Skin epidermis (tissue), 12 donors: ENCODE results near the gene CATSPER1.

Experiments used
- H3K27ac ChIP-seq, 21 experiments: fragments of 200-600 bp; sonication (generic) in 11 of 21; one replicate each; pipeline ENCODE4 v1.5.0; 2020; ENCODE audit warnings: mild to moderate bottlenecking in 3 of 21, inconsistent platforms in 2 of 21, moderate library complexity in 2 of 21
- H3K4me3 ChIP-seq, 7 experiments: fragments of 200-600 bp; sonication (generic) in 2 of 7; one replicate each; pipeline ENCODE4 v1.5.0; 2020; ENCODE audit warnings: inconsistent platforms in 2 of 7, mild to moderate bottlenecking in 2 of 7, moderate library complexity in 1 of 7

The CATSPER1 gene

GRCh38 chr11:66055021-66055420, 28.7 kb upstream of the CATSPER1 start:
- Histone ChIP-seq H3K4me3 (no peak overlapping the region), H3K27ac (no peak overlapping the region)

DNA sequence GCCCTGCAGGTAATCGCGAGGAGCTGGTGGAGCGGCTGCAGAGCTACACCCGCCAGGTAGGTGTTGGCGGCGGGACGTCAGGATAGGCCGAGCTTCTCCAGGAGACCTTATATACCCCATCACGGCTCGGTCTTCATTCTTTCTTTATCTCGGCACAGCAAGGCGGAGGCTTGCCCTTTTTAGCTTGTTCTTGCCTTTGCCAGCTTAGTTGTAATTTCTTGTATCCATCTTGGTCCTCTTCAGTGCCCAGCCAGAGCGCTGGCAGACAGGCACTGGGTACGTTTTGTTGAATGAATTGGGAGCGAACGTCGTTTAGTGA, 26.3 kb upstream of the CATSPER1 start:
- H3K27ac ChIP-seq = peak overlapping the region; percentile 48 to 96 (median 89)
- peak overlapping the region; percentile 81 to 99 (median 95) for H3K4me3 ChIP-seq

GRCh38 chr11:66051766-66052663, 25.7 kb upstream of the CATSPER1 start, which contains the start of gene SF3B2:
Gene SF3B2 (plus strand): TSS chr11:66052364. CDS start chr11:66052385, 21 bp downstream.
- Histone ChIP-seq H3K27ac (peak within 1 kb of the TSS; percentile 62 to 96 (median 89)), H3K4me3 (peak within 1 kb of the TSS; percentile 81 to 99 (median 95))

GRCh38 chr11:66051371-66051765, 25.1 kb upstream of the CATSPER1 start:
- Histone ChIP-seq H3K27ac (peak overlapping the region; percentile 62 to 96 (median 89)), H3K4me3 (peak overlapping the region; percentile 81 to 99 (median 95))

DNA sequence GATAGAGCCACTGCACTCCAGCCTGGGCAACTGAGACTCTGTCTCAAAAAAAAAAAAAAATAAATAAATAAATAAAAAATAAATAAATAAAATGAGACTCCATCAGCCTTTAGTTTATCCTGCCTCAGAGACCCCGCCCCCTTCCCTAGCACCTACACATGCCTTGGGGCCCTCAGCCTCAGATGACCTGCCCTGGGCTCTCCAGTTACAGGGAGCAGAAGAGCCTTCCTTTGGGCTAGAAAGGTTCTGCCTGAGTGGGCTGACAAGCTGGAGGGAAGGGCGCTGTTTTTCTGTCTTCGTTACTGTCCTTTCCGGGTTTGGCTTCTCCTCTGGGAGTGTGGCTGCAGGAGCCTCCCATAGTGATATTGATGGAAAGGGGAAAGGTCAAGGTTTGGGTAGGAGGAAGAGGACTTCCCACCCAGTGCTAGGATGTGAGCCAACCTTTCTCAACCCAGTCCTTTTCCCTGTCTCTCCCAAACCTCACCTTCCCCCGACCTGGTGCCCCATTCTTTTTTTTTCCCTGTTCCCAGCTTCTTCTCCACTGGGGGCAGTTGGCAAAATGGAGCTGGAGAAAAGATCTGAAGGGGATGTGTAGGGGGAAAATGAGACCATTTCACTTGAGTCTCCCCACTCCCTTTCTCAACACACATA, 24.4 kb upstream of the CATSPER1 start:
- Histone ChIP-seq H3K4me3 (no peak overlapping the region), H3K27ac (peak overlapping the region in 11 of 21 experiments; percentile 72 to 95 (median 89))

GRCh38 chr11:66048547-66049323, 22.5 kb upstream of the CATSPER1 start, which contains the start of gene GAL3ST3:
Gene GAL3ST3 (minus strand): TSS chr11:66049161. CDS start chr11:66045415, 3,746 bp downstream.
- no peak within 1 kb of the TSS for H3K4me3 ChIP-seq
- no peak within 1 kb of the TSS for H3K27ac ChIP-seq

DNA sequence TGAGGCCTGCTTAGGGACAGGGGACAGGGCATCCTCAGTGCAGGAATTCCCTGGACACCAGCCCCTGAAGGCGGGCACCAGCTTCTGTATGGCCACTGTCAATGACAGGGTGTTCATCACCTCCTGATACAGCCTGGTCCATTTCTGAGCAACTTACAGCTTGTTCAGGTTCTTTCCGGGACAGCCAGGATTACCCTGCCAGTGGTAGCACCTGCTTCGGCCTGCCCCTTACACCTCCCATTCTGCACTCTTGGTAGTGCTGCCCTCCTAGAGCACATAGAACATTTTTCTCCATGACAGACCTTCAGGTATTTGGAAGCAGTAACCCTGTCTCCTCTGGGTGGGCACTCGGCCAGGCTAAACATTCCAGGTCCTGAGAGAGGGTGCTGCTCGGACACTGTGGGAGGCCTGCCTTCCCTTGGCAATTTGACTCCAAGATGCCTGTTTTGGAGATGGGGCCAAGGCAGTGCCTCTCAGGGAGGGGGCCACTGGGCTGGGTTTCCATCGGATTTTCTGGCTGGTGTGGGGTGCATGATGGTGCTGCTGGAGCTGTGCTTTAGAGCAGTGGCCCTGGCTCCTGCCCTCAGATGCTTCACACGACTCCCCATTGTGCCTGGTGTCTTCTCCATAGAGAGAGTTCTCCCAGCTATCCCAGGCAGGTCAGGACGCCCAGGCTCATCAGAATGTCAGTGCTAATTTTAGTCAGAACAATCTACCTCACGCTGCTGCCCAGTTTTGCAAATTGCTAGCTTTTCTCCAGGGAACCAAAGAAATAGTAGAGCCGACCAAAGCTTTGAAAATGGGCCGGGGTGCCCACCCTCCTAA, 21.5 kb upstream of the CATSPER1 start:
- no peak overlapping the region for H3K27ac ChIP-seq

GRCh38 chr11:66046901-66047300, 20.6 kb upstream of the CATSPER1 start:
- no peak overlapping the region for H3K27ac ChIP-seq
- H3K4me3 ChIP-seq = no peak overlapping the region

More for the DNA sequence above, 21.5 kb upstream of the CATSPER1 start:
- no peak overlapping the region for H3K4me3 ChIP-seq

DNA sequence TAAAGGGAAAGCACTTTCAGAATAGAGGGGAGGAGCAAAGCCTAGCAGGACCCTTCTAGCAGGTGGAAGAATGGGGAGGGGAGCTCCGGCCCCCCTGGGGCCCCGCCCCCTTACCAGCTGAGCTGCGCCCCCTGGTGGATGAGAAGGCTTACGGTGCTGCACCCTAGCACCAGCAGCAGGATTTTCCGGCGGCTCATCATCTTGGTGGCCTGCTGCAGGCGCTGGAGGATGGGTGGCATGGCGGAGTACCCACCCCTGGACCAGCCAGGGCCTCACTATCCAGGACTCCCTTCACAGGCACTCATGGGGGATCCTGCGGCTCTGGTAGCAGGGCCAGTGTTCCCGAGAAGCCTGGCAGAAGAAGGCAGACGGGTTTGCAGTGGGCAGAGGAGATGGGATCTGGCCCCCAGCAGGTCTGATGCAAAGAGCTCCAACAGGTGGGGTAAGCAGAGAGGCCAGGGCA, 18.9 kb upstream of the CATSPER1 start:
- Histone ChIP-seq H3K27ac (no peak overlapping the region), H3K4me3 (no peak overlapping the region)

GRCh38 chr11:66044757-66045156, 18.5 kb upstream of the CATSPER1 start:
- H3K27ac ChIP-seq = no peak overlapping the region
- H3K4me3 ChIP-seq = no peak overlapping the region

- Histone ChIP-seq H3K4me3 (no peak overlapping the region), H3K27ac (no peak overlapping the region)
Measured at GRCh38 chr11:66042996-66043906, 17.0 kb upstream of the CATSPER1 start.

DNA sequence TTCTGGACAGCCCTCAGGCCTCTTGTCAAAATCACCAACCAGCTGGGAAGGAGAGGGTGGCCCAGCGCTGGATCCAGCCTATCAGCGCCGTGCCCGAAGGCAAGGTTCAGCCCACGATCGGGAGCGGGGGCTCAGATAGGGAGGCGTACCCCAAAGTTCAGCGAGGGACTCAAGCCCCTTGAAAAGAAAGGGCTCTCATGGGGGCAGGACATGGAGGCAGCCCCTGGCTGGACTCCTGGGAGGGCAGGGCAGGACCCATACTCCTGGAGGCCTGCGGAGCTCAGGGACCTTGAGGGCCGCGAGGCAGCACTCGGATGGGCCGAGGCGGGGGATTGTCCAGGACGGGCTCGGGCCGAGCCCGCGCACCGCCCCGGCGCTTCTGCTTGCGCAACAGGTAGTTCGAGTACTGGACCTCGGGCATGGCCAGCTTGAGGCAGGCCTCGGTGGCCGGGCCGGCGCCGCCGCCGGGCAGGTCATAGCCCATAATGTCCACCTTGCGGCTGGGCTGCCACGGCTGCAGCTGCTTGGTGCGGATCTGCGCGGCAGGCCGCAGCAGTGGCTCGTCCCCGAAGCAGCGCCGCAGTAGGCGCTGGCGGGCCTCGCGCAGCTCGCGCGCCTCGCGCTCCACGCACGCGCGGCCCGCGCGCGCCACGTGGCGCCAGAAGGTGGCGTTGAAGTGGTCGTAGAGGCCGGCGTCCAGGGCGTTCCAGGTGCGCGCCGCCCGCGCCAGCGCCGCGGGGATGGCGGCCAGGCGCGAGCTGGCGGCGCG, 16.1 kb upstream of the CATSPER1 start:
- H3K27ac ChIP-seq = no peak overlapping the region
- no peak overlapping the region for H3K4me3 ChIP-seq

GRCh38 chr11:66039765-66040164, 13.5 kb upstream of the CATSPER1 start:
- Histone ChIP-seq H3K27ac (no peak overlapping the region), H3K4me3 (no peak overlapping the region)

- H3K4me3 ChIP-seq = no peak overlapping the region
- no peak overlapping the region for H3K27ac ChIP-seq
Measured at GRCh38 chr11:66037327-66037726, 11.0 kb upstream of the CATSPER1 start.

GRCh38 chr11:66036334-66036710, 10.0 kb upstream of the CATSPER1 start:
- H3K4me3 ChIP-seq = no peak overlapping the region
- no peak overlapping the region for H3K27ac ChIP-seq

DNA sequence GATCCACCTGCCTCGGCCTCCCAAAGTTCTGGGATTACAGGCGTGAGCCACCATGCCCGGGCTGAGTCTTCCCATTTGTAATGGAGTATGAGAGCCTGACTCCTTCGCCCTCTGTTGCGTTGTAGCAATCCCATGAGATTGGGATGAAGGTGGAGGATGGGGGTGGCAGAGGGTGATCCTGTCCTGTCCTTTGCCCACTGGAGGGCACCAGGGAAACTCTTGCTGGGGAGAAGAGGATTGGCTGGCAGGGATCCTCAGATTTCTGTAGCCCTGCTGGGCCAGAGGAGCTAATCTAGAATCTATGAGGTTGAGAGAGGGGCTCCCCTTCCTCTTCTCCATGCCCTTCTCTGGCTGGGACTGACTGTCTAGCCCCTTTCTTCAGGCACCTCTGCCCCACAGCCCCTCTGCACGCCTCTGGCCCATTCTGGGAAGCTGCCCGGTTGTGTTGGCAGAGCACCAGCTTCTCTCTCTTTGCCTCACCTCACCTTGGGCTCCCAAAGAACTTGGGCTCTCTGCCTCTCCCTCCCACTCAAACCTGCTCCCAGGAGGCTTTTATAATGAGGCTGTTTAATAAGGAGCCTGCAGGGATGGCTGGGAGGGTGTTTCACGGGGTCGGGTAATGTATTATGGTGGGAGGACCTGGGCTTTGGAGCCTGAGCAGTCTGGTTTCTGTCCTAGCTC, 9.5 kb upstream of the CATSPER1 start:
- no peak overlapping the region for H3K4me3 ChIP-seq
- H3K27ac ChIP-seq = no peak overlapping the region
